B cell (primary cell): Measurements from ENCODE around the gene ERC2. TPM values are rescaled to one million over a fixed set of nuclear protein-coding genes. Genes with fewer than 3 reads are reported as not detected.

Experiments used
- ATAC-seq: fragments of 200-7000 bp; cut with Tn5 transposase; one replicate; pipeline ENCODE4 v1.10.0; 2021; ENCODE audit warnings: low read depth, mild to moderate bottlenecking, moderate number of reproducible peaks, moderate library complexity
- CTCF ChIA-PET: fragments of 350-600 bp; sonication (Branson Sonifier 250); formaldehyde crosslinking; loops from one replicate; lab custom pipeline; 2021; ENCODE audit warnings: antibody characterized with exemption, inconsistent platforms; lab: Charles Lee
- POLR2A ChIA-PET: fragments of 350-600 bp; sonication (Branson Sonifier 250); formaldehyde crosslinking; loops from one replicate; lab custom pipeline; 2021; ENCODE audit warnings: antibody characterized with exemption; lab: Charles Lee
- DNase-seq: peaks from one replicate; pipeline ENCODE4 v3.0.0; 2013
- H2AFZ ChIP-seq: 2 replicates; pipeline ENCODE4 v1.6.1; 2012; ENCODE audit warnings: mild to moderate bottlenecking, low read depth, low read length; ENCODE audit not compliant: insufficient read depth, poor library complexity, severe bottlenecking
- H3K27ac ChIP-seq, 2 donors: 1 replicate in 1 of 2; 2 replicates in 1 of 2; pipeline ENCODE4 v1.5.1; 2012 to 2013; ENCODE audit warnings: low read length in 2 of 2, mild to moderate bottlenecking in 2 of 2, moderate library complexity in 1 of 2
- H3K27me3 ChIP-seq, 4 experiments: fragments of 200-600 bp in 1 of 4; sonication (generic) in 1 of 4; replicated peaks in 1 of 4; 1 replicate in 2 of 4; 2 replicates in 2 of 4; pipeline versions ENCODE4 v1.6.1 to v1.7.0; 2013 to 2016; ENCODE audit warnings: low read length in 3 of 4, mild to moderate bottlenecking in 2 of 4, mixed read lengths in 1 of 4, moderate library complexity in 1 of 4; ENCODE audit not compliant: insufficient read depth in 4 of 4, control insufficient read depth in 3 of 4; ENCODE audit errors: control extremely low read depth in 1 of 4
- H3K36me3 ChIP-seq, 2 experiments: replicated peaks in 1 of 2; 1 replicate in 1 of 2; 2 replicates in 1 of 2; pipeline versions ENCODE4 v1.6.1 to v1.7.1; 2013; ENCODE audit warnings: low read length in 1 of 2; ENCODE audit not compliant: insufficient read depth in 2 of 2, control insufficient read depth in 1 of 2; ENCODE audit errors: control extremely low read depth in 1 of 2, extremely low read depth in 1 of 2
- H3K4me1 ChIP-seq, 2 donors: fragments of 200-600 bp in 1 of 2; sonication (generic) in 1 of 2; 1 replicate in 1 of 2; 2 replicates in 1 of 2; pipeline versions ENCODE4 v1.5.1 to v1.6.1; 2013 to 2017; ENCODE audit warnings: low read length in 2 of 2; ENCODE audit not compliant: control insufficient read depth in 2 of 2, insufficient read depth in 2 of 2
- H3K4me2 ChIP-seq: replicated peaks from 2 replicates; pipeline ENCODE3; 2012; ENCODE audit warnings: mild to moderate bottlenecking, low read depth, low read length; ENCODE audit not compliant: poor library complexity, severe bottlenecking
- H3K4me3 ChIP-seq, 5 experiments: fragments of 200-600 bp in 1 of 5; sonication (generic) in 1 of 5; 1 replicate in 3 of 5; 2 replicates in 2 of 5; pipeline versions ENCODE4 v1.5.1 to v1.7.0; 2011 to 2016; ENCODE audit warnings: low read length in 4 of 5, mild to moderate bottlenecking in 4 of 5, low read depth in 2 of 5, control low read depth in 1 of 5, moderate library complexity in 1 of 5; ENCODE audit not compliant: insufficient read depth in 1 of 5; ENCODE audit errors: control extremely low read depth in 1 of 5, extremely low read depth in 1 of 5
- H3K79me2 ChIP-seq: fragments of 200-600 bp; sonication (generic); one replicate; pipeline ENCODE4 v1.6.0; 2016; ENCODE audit warnings: low read length; ENCODE audit not compliant: control insufficient read depth, insufficient read depth
- H3K9ac ChIP-seq: fragments of 200-600 bp; sonication (generic); 2 replicates; pipeline ENCODE4 v1.6.1; 2017; ENCODE audit warnings: mild to moderate bottlenecking, low read length, moderate library complexity
- H3K9me3 ChIP-seq, 3 donors: one replicate each; pipeline versions ENCODE4 v1.6.1 to v1.7.1; 2013; ENCODE audit warnings: low read length in 2 of 3; ENCODE audit not compliant: control insufficient read depth in 2 of 3, insufficient read depth in 1 of 3; ENCODE audit errors: control extremely low read depth in 1 of 3
- H4K20me1 ChIP-seq: 2 replicates; pipeline ENCODE4 v1.6.0; 2012; ENCODE audit warnings: mild to moderate bottlenecking, low read length; ENCODE audit not compliant: insufficient read depth, control insufficient read depth, poor library complexity, severe bottlenecking
- H3K27ac Mint-ChIP-seq: one replicate; pipeline ENCODE4 v1.8.0; 2021; ENCODE audit warnings: mixed read lengths
- H3K27me3 Mint-ChIP-seq: one replicate; pipeline ENCODE4 v1.8.0; 2021; ENCODE audit warnings: mixed read lengths
- H3K4me1 Mint-ChIP-seq: one replicate; pipeline ENCODE4 v1.8.0; 2021; ENCODE audit warnings: mixed read lengths
- H3K4me3 Mint-ChIP-seq: one replicate; pipeline ENCODE4 v1.8.0; 2021; ENCODE audit warnings: mixed read lengths
- H3K9me3 Mint-ChIP-seq: one replicate; pipeline ENCODE4 v1.8.0; 2022; ENCODE audit warnings: mixed read lengths; ENCODE audit not compliant: insufficient read depth
- EZH2 ChIP-seq: IDR thresholded peaks from 2 replicates; pipeline ENCODE4 v1.6.1; 2012; ENCODE audit warnings: borderline replicate concordance, low read depth, mild to moderate bottlenecking, moderate library complexity, low read length; ENCODE audit not compliant: insufficient read depth, poor library complexity, severe bottlenecking
- WGBS: methylation state at CpG from one replicate; pipeline ENCODE4 v1.1.5; 2013; ENCODE audit warnings: missing lambda C conversion rate; ENCODE audit not compliant: insufficient coverage; 5-methylcytosine and 5-hydroxymethylcytosine counted together
- intact Hi-C: fragments of 100-400 bp; cut with micrococcal nuclease; formaldehyde crosslinking; loops from one replicate; pipeline ENCODE4 v1.10.0; 2022
- polyA plus RNA-seq: library from polyadenylated mRNA; depleted of rRNA; stranded (reverse); fragments of >200 nt; gene quantifications from 2 replicates; pipeline ENCODE4 v1.2.3, GENCODE V29; 2012
- total RNA-seq, 2 donors: library from RNA; stranded (reverse); fragments of 120-200 nt in 1 of 2; gene quantifications; 1 replicate in 1 of 2; 2 replicates in 1 of 2; pipeline versions ENCODE4 v1.2.3 to v1.2.4, GENCODE V29; 2013 to 2022
- TF ChIP-seq, protein P1 (sequence below): fragments of 200-600 bp; IDR thresholded peaks from one replicate; pipeline ENCODE4 v1.8.0; 2022; ENCODE audit warnings: antibody characterized with exemption, mild to moderate bottlenecking

Gene ERC2
- total and polyA plus RNA-seq, 2 donors (not counting 1 experiment from before 2014, with no cell fraction given), result not detected

DNA sequence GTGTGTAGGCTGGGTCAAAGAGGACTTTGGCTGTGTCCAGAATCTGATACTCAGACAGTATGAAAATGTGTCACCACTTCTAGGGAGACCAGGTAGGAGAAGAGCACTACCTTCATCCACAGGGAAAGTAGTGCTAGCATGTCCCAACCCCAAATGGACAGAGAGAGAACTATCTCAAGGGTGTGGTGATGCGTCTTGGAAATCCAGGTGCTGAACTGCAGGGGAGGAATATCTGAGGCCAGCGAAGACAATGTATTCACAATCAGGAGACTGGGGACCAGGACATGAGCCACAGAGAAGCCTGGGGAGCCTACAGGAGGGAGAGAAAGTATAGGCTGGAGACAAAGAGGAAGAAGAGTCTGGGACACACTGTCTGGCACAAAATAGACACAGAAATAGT lies 829.1 kb downstream of the ERC2 start:
- H3K9ac ChIP-seq, result no peak overlapping the region
- no peaks in the 10 kb centered on the region for H3K27me3 ChIP-seq
- H3K36me3 ChIP-seq, result no peaks in the 10 kb centered on the region
- no peaks in the 10 kb centered on the region for H4K20me1 ChIP-seq
- Mint-ChIP-seq H3K27ac (no peak overlapping the region), H3K9me3 (no peaks in the 10 kb centered on the region), H3K27me3 (no peaks in the 10 kb centered on the region), H3K4me3 (no peak overlapping the region), H3K4me1 (no peaks in the 10 kb centered on the region)
- no peaks in the 10 kb centered on the region for H3K4me1 ChIP-seq
- DNase-seq, result no peak
- ChIA-PET POLR2A (no interaction called here), CTCF (no interaction called here)
- no peak for ATAC-seq
- intact Hi-C loops, result no loop called here
- H3K4me3 ChIP-seq, result no peak overlapping the region
- H3K9me3 ChIP-seq, result no peaks in the 10 kb centered on the region
- no peak overlapping the region for H3K27ac ChIP-seq
- no peak for TF ChIP-seq EZH2
- TF ChIP-seq, protein P1, sequence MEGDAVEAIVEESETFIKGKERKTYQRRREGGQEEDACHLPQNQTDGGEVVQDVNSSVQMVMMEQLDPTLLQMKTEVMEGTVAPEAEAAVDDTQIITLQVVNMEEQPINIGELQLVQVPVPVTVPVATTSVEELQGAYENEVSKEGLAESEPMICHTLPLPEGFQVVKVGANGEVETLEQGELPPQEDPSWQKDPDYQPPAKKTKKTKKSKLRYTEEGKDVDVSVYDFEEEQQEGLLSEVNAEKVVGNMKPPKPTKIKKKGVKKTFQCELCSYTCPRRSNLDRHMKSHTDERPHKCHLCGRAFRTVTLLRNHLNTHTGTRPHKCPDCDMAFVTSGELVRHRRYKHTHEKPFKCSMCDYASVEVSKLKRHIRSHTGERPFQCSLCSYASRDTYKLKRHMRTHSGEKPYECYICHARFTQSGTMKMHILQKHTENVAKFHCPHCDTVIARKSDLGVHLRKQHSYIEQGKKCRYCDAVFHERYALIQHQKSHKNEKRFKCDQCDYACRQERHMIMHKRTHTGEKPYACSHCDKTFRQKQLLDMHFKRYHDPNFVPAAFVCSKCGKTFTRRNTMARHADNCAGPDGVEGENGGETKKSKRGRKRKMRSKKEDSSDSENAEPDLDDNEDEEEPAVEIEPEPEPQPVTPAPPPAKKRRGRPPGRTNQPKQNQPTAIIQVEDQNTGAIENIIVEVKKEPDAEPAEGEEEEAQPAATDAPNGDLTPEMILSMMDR, result no peak
- H3K4me2 ChIP-seq, result no peak overlapping the region
- WGBS, result 100% methylated on average over 2 of the region's 2 CpGs
- H3K79me2 ChIP-seq, result no peaks in the 10 kb centered on the region
- H2AFZ ChIP-seq, result no peak overlapping the region

DNA sequence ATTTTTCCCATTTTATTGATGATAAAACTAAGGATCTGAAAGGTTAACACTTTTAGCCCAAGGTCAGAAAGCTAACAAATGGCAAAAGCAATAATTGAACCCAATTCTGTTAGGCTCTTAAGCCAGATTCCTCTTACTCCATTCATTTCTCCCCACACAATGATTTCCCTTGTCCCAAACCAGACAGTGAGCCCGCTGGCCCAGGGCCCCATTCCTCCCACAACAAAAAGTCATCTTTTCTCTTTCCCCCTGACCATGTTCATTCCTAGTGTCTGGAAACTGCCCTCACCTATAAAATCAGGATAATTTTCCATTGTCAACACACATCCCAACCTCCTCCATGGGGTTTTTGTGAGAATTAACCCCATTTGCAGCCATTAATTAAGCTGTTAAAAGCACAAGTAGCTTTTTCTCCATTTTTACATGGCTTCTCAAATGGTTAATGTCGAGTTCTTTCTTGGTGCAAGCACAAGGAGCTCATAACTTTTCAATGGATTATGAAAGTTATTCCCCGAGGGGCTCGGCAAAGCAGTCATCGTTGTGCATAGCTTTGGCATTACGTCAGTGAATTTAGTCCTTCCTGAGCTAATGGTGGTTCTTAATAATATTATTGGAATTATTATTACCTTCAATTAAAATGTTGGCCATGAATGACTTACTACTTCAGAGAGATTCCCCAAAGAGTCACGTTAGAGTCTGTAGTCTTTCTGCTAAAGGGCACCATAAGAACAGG lies 830.2 kb downstream of the ERC2 start:
- H3K9me3 Mint-ChIP-seq, result no peaks in the 10 kb centered on the region
- no peak overlapping the region for H3K4me3 Mint-ChIP-seq
- Histone ChIP-seq H3K36me3 (no peaks in the 10 kb centered on the region), H3K9ac (no peak overlapping the region), H3K27ac (no peak overlapping the region), H4K20me1 (no peaks in the 10 kb centered on the region), H3K4me3 (no peak overlapping the region), H3K4me1 (no peaks in the 10 kb centered on the region), H3K27me3 (no peaks in the 10 kb centered on the region), H3K4me2 (no peak overlapping the region), H2AFZ (no peak overlapping the region), H3K9me3 (no peaks in the 10 kb centered on the region), H3K79me2 (no peaks in the 10 kb centered on the region)
- ChIA-PET POLR2A (no interaction called here), CTCF (no interaction called here)
- no peaks in the 10 kb centered on the region for H3K4me1 Mint-ChIP-seq
- no peak for TF ChIP-seq EZH2
- TF ChIP-seq, protein P1, result no peak
- no peak overlapping the region for H3K27ac Mint-ChIP-seq
- no peak for ATAC-seq
- intact Hi-C loops, result no loop called here
- WGBS, result 100% methylated on average over 1 of the region's 7 CpGs
- no peaks in the 10 kb centered on the region for H3K27me3 Mint-ChIP-seq
- no peak for DNase-seq
